HEK293 (cell line): Measurements from ENCODE around the gene DCC.

ENCODE experiments used
- CTCF ChIA-PET: fragments of 350-600 bp; formaldehyde crosslinking; extraction: SDS; loops from one replicate; lab custom pipeline; 2021; ENCODE audit warnings: antibody characterized with exemption; lab: Yijun Ruan, JAX
- POLR2A ChIA-PET: fragments of 300-600 bp; formaldehyde crosslinking; extraction: SDS; loops from one replicate; lab custom pipeline; 2020; ENCODE audit warnings: antibody characterized with exemption, inconsistent platforms; lab: Yijun Ruan, JAX
- H3K27ac ChIP-seq: fragments of 200-500 bp; sonication (Bioruptor generic); 2 replicates; pipeline ENCODE4 v1.5.1; 2014; ENCODE audit warnings: low read depth, low read length, control low read depth, inconsistent platforms; ENCODE audit errors: extremely low read depth
- H3K36me3 ChIP-seq, 2 experiments: fragments of 200-500 bp in 1 of 2; sonication (Bioruptor generic) in 1 of 2; 1 replicate in 1 of 2; 2 replicates in 1 of 2; pipeline ENCODE4 v1.5.1; 2014 to 2017; ENCODE audit warnings: inconsistent platforms in 2 of 2, low read length in 2 of 2; ENCODE audit not compliant: control insufficient read depth in 2 of 2, insufficient read depth in 1 of 2
- H3K4me1 ChIP-seq: fragments of 200-500 bp; sonication (Bioruptor generic); 2 replicates; pipeline ENCODE4 v1.5.1; 2014; ENCODE audit warnings: mild to moderate bottlenecking, low read length, inconsistent platforms; ENCODE audit not compliant: control insufficient read depth, insufficient read depth
- H3K4me3 ChIP-seq: 2 replicates; pipeline ENCODE4 v1.5.1; 2011; ENCODE audit warnings: low read depth, mild to moderate bottlenecking, control low read depth, low read length, moderate library complexity
- H3K9me3 ChIP-seq: fragments of 200-500 bp; sonication (Bioruptor generic); 2 replicates; pipeline ENCODE4 v1.5.1; 2014; ENCODE audit warnings: low read depth, low read length, inconsistent platforms; ENCODE audit not compliant: control insufficient read depth, insufficient read depth
- BCL6B ChIP-seq: fragments of 450-650 bp; formaldehyde crosslinking; IDR thresholded peaks from 2 replicates; pipeline ENCODE4 v1.5.1; 2017; ENCODE audit warnings: missing biosample characterization, missing genetic modification characterization
- EGR2 ChIP-seq: fragments of 450-650 bp; formaldehyde crosslinking; IDR thresholded peaks from 2 replicates; pipeline ENCODE4 v1.5.1; 2016; ENCODE audit warnings: low read depth, missing biosample characterization, missing genetic modification characterization
- HIC1 ChIP-seq: fragments of 450-650 bp; formaldehyde crosslinking; IDR thresholded peaks from 2 replicates; pipeline ENCODE4 v1.5.1; 2016; ENCODE audit warnings: missing biosample characterization, missing genetic modification characterization
- HOXC10 ChIP-seq: sonication (generic); formaldehyde crosslinking; IDR thresholded peaks from 2 replicates; pipeline ENCODE4 v1.8.1; 2023; ENCODE audit warnings: mild to moderate bottlenecking, missing genetic modification reagents
- KLF7 ChIP-seq: fragments of 450-650 bp; formaldehyde crosslinking; IDR thresholded peaks from 2 replicates; pipeline ENCODE4 v1.5.1; 2016; ENCODE audit warnings: missing biosample characterization, missing genetic modification characterization, borderline replicate concordance
- SP3 ChIP-seq: fragments of 450-650 bp; formaldehyde crosslinking; IDR thresholded peaks from 2 replicates; pipeline ENCODE4 v1.5.1; 2016; ENCODE audit warnings: missing biosample characterization, missing genetic modification characterization
- ZNF146 ChIP-seq: fragments of 450-650 bp; formaldehyde crosslinking; IDR thresholded peaks from 2 replicates; pipeline ENCODE4 v1.5.1; 2016; ENCODE audit warnings: missing biosample characterization, missing genetic modification characterization
- ZNF266 ChIP-seq: fragments of 450-650 bp; formaldehyde crosslinking; IDR thresholded peaks from 2 replicates; pipeline ENCODE4 v1.5.1; 2016; ENCODE audit warnings: missing biosample characterization, missing genetic modification characterization, low read depth
- ZNF311 ChIP-seq: fragments of 450-650 bp; formaldehyde crosslinking; IDR thresholded peaks from 2 replicates; pipeline ENCODE4 v1.5.1; 2017; ENCODE audit warnings: missing biosample characterization, missing genetic modification characterization, borderline replicate concordance
- ZNF341 ChIP-seq: fragments of 450-650 bp; formaldehyde crosslinking; IDR thresholded peaks from 2 replicates; pipeline ENCODE4; 2016; ENCODE audit warnings: low read depth, missing biosample characterization, missing genetic modification characterization
- ZNF521 ChIP-seq: fragments of 450-650 bp; formaldehyde crosslinking; IDR thresholded peaks from 2 replicates; pipeline ENCODE4 v1.5.1; 2017; ENCODE audit warnings: missing biosample characterization, mild to moderate bottlenecking, missing genetic modification characterization
- ZNF610 ChIP-seq: fragments of 450-650 bp; formaldehyde crosslinking; IDR thresholded peaks from 2 replicates; pipeline ENCODE4 v1.5.1; 2016; ENCODE audit warnings: missing biosample characterization, missing genetic modification characterization, borderline replicate concordance
- ZNF660 ChIP-seq: fragments of 450-650 bp; IDR thresholded peaks from 2 replicates; pipeline ENCODE4 v1.5.1; 2018; ENCODE audit warnings: missing biosample characterization, mild to moderate bottlenecking, missing genetic modification characterization
- ZNF747 ChIP-seq: fragments of 450-650 bp; formaldehyde crosslinking; IDR thresholded peaks from 2 replicates; pipeline ENCODE4 v1.5.1; 2016; ENCODE audit warnings: missing biosample characterization, missing genetic modification characterization
- ZNF768 ChIP-seq: fragments of 450-650 bp; formaldehyde crosslinking; IDR thresholded peaks from 2 replicates; pipeline ENCODE4 v1.5.1; 2018; ENCODE audit warnings: missing biosample characterization, mild to moderate bottlenecking, missing genetic modification characterization
- ZNF777 ChIP-seq: fragments of 450-650 bp; formaldehyde crosslinking; IDR thresholded peaks from 2 replicates; pipeline ENCODE4 v1.5.1; 2017; ENCODE audit warnings: missing biosample characterization, missing genetic modification characterization, borderline replicate concordance
- TF ChIP-seq, protein P1 (sequence below): fragments of 450-650 bp; formaldehyde crosslinking; IDR thresholded peaks from 2 replicates; pipeline ENCODE4 v1.5.1; 2016; ENCODE audit warnings: missing biosample characterization, missing genetic modification characterization
- TF ChIP-seq, protein P2 (sequence below): fragments of 450-650 bp; formaldehyde crosslinking; IDR thresholded peaks from 2 replicates; pipeline ENCODE4 v1.5.1; 2017; ENCODE audit warnings: missing biosample characterization, missing genetic modification characterization
- TF ChIP-seq, protein P3 (sequence below): fragments of 450-650 bp; formaldehyde crosslinking; IDR thresholded peaks from 2 replicates; pipeline ENCODE4 v1.5.1; 2017; ENCODE audit warnings: missing biosample characterization, missing genetic modification characterization

DCC gene

DNA sequence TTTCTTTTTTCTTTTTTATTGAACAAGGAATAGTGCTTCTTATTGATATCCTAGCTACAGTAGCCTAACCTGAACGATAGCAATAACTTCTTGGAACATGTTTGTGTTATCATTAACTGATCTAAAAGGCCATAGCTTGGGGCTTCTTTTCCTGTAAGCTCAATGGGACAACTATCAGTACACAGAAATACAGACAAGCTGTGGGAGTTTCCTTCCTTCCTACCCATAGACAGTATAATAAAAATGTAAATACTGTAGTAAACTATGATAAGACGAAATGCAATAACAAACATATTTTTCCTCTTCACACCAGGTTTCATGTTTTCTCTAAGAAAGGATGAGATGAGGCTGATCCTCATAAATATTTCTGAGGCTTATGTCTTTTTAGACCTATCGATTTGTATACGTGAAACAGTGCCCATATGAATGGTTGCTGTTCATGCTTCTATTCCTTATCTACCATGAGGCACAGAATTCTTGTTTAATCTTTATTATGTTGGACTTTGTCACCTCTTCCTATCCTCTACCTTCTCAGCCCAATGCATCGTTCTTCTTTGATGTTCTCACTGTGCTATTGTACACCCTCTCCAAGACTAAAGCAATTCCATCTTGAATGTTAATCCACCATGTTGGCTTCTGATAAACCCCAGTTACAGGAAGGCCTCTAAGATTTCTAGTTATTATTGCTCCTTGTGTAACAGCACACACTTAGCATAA lies 361.4 kb downstream of the DCC start:
- CTCF ChIA-PET: no interaction called here
- Histone ChIP-seq H3K9me3 (no peaks in the 10 kb centered on the region), H3K4me3 (no peak overlapping the region), H3K4me1 (no peaks in the 10 kb centered on the region), H3K27ac (no peak overlapping the region), H3K36me3 (no peaks in the 10 kb centered on the region)
- TF ChIP-seq, protein P1, sequence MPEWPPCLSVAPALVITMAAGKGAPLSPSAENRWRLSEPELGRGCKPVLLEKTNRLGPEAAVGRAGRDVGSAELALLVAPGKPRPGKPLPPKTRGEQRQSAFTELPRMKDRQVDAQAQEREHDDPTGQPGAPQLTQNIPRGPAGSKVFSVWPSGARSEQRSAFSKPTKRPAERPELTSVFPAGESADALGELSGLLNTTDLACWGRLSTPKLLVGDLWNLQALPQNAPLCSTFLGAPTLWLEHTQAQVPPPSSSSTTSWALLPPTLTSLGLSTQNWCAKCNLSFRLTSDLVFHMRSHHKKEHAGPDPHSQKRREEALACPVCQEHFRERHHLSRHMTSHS (tag by site-specific recombination): no peak
- TF ChIP-seq ZNF146 (tag by site-specific recombination) (no peak), ZNF660 (no peak), ZNF777 (no peak), ZNF311 (tag by site-specific recombination) (no peak), ZNF266 (tag by site-specific recombination) (no peak)
- TF ChIP-seq, protein P2, sequence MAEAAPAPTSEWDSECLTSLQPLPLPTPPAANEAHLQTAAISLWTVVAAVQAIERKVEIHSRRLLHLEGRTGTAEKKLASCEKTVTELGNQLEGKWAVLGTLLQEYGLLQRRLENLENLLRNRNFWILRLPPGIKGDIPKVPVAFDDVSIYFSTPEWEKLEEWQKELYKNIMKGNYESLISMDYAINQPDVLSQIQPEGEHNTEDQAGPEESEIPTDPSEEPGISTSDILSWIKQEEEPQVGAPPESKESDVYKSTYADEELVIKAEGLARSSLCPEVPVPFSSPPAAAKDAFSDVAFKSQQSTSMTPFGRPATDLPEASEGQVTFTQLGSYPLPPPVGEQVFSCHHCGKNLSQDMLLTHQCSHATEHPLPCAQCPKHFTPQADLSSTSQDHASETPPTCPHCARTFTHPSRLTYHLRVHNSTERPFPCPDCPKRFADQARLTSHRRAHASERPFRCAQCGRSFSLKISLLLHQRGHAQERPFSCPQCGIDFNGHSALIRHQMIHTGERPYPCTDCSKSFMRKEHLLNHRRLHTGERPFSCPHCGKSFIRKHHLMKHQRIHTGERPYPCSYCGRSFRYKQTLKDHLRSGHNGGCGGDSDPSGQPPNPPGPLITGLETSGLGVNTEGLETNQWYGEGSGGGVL (tag by site-specific recombination): no peak
- POLR2A ChIA-PET: no interaction called here

DNA sequence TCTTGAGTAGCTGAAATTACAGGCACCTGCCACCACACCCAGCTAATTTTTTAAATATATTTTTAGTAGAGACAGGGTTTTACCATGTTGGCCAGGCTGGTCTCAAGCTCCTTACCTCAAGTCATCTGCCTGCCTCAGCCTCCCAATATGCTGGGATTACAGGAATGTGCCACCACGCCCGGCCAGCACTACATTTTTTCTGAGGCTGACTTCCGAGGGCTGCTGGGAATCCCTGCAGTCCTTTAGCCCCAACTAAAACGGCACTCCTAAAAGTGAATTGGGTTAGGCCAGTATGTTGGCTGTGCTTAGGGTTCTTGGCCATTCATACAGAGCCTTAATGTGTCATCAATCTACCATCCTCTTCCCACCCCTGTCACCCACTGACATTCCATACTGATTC lies 375.4 kb downstream of the DCC start:
- Histone ChIP-seq H3K4me3 (no peak overlapping the region), H3K36me3 (no peaks in the 10 kb centered on the region), H3K27ac (no peak overlapping the region), H3K9me3 (no peaks in the 10 kb centered on the region), H3K4me1 (no peaks in the 10 kb centered on the region)
- ChIA-PET CTCF (no interaction called here), POLR2A (no interaction called here)
- TF ChIP-seq ZNF747 (tag by site-specific recombination) (no peak), SP3 (tag by site-specific recombination) (no peak), ZNF341 (tag by site-specific recombination) (no peak), KLF7 (tag by site-specific recombination) (no peak), ZNF521 (tag by site-specific recombination) (no peak), HOXC10 (CRISPR knock-in tag) (no peak), BCL6B (tag by site-specific recombination) (no peak), HIC1 (tag by site-specific recombination) (no peak), ZNF610 (tag by site-specific recombination) (no peak), ZNF768 (tag by site-specific recombination) (no peak), EGR2 (tag by site-specific recombination) (no peak)
- TF ChIP-seq, protein P3, sequence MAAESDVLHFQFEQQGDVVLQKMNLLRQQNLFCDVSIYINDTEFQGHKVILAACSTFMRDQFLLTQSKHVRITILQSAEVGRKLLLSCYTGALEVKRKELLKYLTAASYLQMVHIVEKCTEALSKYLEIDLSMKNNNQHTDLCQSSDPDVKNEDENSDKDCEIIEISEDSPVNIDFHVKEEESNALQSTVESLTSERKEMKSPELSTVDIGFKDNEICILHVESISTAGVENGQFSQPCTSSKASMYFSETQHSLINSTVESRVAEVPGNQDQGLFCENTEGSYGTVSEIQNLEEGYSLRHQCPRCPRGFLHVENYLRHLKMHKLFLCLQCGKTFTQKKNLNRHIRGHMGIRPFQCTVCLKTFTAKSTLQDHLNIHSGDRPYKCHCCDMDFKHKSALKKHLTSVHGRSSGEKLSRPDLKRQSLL (tag by site-specific recombination): no peak
